ENCODE results near the gene ELK1.
A peak's percentile ranks its signal among the peaks of the same experiment; 100 is the strongest.

Gene ELK1

GRCh38 chrX:47661539-47661938 lies 11.2 kb upstream of the ELK1 start:
- TF ChIP-seq FOXP2 (optimal IDR thresholded peaks at IDR 0.05; ENCODE audit: borderline replicate concordance, extremely low read depth, extremely low read length, insufficient read depth) (no peak), POLR2AphosphoS5 (IDR thresholded peaks at IDR 0.05; ENCODE audit: low read depth, low read length) (no peak), SIN3A (IDR thresholded peaks at IDR 0.05; ENCODE audit: borderline replicate concordance, insufficient read depth, low read length) (no peak), REST (IDR thresholded peaks at IDR 0.05; ENCODE audit: insufficient read depth in 1 of 2, low read depth in 2 of 2, low read length in 2 of 2) (no peak), TAF1 (IDR thresholded peaks at IDR 0.05; ENCODE audit: borderline replicate concordance, insufficient read depth, low read length) (no peak)

GRCh38 chrX:47659421-47659726 lies 9.0 kb upstream of the ELK1 start:
- TF ChIP-seq FOXP2 (optimal IDR thresholded peaks at IDR 0.05; ENCODE audit: borderline replicate concordance, extremely low read depth, extremely low read length, insufficient read depth) (no peak), REST (IDR thresholded peaks at IDR 0.05; ENCODE audit: insufficient read depth in 1 of 2, low read depth in 2 of 2, low read length in 2 of 2) (no peak), POLR2AphosphoS5 (IDR thresholded peaks at IDR 0.05; ENCODE audit: low read depth, low read length) (no peak), SIN3A (IDR thresholded peaks at IDR 0.05; ENCODE audit: borderline replicate concordance, insufficient read depth, low read length) (no peak), TAF1 (IDR thresholded peaks at IDR 0.05; ENCODE audit: borderline replicate concordance, insufficient read depth, low read length) (no peak)

- TF ChIP-seq TAF1 (IDR thresholded peaks at IDR 0.05; ENCODE audit: borderline replicate concordance, insufficient read depth, low read length): peak; percentile 59; the same call in 1 of the 2 replicates
- TF ChIP-seq FOXP2 (optimal IDR thresholded peaks at IDR 0.05; ENCODE audit: borderline replicate concordance, extremely low read depth, extremely low read length, insufficient read depth): no peak
- TF ChIP-seq POLR2AphosphoS5 (IDR thresholded peaks at IDR 0.05; ENCODE audit: low read depth, low read length): peak; percentile 66
Observed at GRCh38 chrX:47658684-47659420, 8.5 kb upstream of the ELK1 start, which contains the start of gene UXT. TSS of gene UXT (minus strand) at chrX:47659180. CDS start at chrX:47658927, 253 bp downstream.

- TF ChIP-seq REST (IDR thresholded peaks at IDR 0.05; ENCODE audit: insufficient read depth in 1 of 2, low read depth in 2 of 2, low read length in 2 of 2) (no peak), POLR2AphosphoS5 (IDR thresholded peaks at IDR 0.05; ENCODE audit: low read depth, low read length) (no peak), FOXP2 (optimal IDR thresholded peaks at IDR 0.05; ENCODE audit: borderline replicate concordance, extremely low read depth, extremely low read length, insufficient read depth) (no peak), TAF1 (IDR thresholded peaks at IDR 0.05; ENCODE audit: borderline replicate concordance, insufficient read depth, low read length) (no peak), SIN3A (IDR thresholded peaks at IDR 0.05; ENCODE audit: borderline replicate concordance, insufficient read depth, low read length) (no peak)
Observed at GRCh38 chrX:47658301-47658683, 7.9 kb upstream of the ELK1 start.

GRCh38 chrX:47651043-47651905 lies 911 bp upstream of the ELK1 start:
- TF ChIP-seq SIN3A (IDR thresholded peaks at IDR 0.05; ENCODE audit: borderline replicate concordance, insufficient read depth, low read length) (no peak), FOXP2 (optimal IDR thresholded peaks at IDR 0.05; ENCODE audit: borderline replicate concordance, extremely low read depth, extremely low read length, insufficient read depth) (no peak), TAF1 (IDR thresholded peaks at IDR 0.05; ENCODE audit: borderline replicate concordance, insufficient read depth, low read length) (no peak), POLR2AphosphoS5 (IDR thresholded peaks at IDR 0.05; ENCODE audit: low read depth, low read length) (no peak), REST (IDR thresholded peaks at IDR 0.05; ENCODE audit: insufficient read depth in 1 of 2, low read depth in 2 of 2, low read length in 2 of 2) (no peak)
